NCI-H1048 (cell line): Measurements from ENCODE around the gene KMT2C.

ENCODE experiments used
- DNase-seq: peaks from one replicate; lab custom pipeline; 2025; lab: John Stamatoyannopoulos, UW

The KMT2C gene

DNA sequence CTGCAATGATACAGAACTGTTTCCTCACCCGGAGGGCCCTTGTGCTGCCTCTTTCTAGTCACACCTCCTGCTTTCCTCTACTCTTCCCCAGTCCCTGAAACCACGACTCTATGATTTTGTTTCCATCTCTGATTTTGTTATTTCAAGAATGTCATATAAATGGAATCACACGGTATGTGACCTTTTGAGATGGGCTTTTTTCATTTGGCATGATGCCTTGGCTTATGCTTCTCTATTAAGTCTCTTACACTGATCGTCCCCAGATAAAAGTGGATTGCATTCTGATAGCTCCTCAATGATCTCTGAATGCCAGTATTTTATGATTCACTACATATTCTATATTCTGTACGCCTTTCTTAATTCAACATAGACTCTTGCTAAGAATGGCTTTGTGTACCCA is 332.1 kb downstream of the KMT2C start:
- DNase-seq, result no peak

DNA sequence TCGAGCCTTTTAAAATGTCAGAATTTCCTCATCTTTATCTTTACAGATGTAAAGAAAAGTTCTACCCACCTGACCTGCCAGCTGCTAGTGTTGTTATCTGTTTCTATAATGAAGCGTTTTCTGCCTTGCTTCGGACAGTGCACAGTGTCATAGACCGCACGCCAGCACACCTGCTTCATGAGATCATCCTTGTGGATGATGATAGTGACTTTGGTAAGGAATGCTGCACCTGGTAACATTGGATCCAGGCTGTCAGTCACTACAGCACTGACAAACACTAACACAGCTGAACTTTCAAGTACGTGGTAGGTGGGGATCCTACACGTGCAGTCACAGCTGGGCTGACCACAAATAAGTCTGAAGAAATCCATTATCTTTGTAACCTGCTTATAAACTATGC is 332.7 kb downstream of the KMT2C start:
- no peak for DNase-seq

DNA sequence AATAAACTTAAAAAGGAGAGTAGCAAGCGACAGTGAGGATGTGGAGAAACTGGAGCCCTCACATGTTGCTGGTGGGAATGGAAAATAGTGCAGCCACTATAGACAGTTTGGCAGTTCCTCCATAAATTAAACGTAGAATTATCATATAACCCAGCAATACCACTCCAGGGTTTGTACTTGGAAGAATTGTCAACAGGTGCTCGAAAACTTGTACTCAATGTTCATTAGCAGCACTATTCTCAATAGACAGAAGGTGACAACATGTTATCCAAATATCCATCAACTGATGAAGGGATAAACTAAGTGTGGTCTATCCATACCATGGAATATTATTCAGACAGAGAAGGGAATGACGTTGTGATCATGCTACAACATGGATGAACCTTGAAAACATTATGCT is 338.5 kb downstream of the KMT2C start:
- no peak for DNase-seq

DNA sequence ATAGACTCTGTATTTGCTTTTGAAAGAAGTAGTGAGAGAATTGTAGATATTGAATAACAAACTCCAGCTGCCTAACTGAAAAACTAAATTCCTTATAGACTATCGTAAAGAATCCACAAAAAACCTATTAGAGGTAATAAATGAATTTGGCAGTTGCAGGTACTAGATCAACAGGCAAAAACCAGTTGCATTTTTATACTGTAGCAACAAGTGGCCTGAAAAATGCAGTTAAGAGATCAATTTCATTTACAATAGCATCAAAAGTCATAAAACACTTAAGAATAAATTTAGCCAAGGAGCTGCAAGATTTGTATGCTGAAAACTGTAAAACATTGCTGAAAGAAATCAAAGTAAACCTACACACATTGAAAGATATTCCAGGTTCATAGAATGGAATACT is 340.0 kb downstream of the KMT2C start:
- DNase-seq, result no peak

DNA sequence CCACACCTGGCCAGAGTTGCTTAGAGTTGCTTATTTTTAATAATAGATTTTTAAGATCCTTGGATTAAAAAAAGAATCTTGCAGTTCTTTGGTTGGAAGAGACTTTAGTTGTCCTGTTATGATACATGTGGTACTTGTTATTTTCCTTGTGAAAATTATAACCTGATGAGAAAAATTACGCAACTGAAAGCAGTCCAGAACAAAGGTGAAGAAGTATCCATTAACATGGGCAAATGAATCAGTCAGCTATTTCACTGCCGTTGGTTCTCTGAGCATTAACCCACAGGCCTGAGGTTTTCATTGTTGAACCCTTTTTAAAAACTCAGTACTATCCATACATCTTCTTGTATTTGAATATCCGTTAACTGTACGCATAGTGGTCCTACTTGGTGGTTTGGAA is 342.1 kb downstream of the KMT2C start:
- DNase-seq, result no peak

DNA sequence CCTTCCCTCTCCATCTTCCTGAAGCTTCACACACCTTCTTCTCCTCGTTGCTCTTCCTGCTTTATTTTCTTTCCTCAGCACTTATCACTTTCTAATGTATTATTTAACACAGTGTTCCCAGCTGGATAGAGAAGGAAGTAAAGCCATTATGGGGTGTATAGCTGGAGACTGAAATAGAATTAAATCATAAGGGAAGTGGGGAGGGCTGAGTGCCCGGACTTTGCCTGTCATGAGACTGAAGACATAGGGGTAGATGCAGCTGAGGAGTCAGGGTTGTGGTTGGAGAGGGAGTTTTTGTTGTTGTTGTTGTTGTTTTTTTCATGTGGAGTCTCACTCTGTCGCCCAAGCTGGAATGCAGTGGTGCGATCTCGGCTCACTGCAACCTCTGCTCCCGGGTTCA is 345.1 kb downstream of the KMT2C start:
- no peak for DNase-seq

DNA sequence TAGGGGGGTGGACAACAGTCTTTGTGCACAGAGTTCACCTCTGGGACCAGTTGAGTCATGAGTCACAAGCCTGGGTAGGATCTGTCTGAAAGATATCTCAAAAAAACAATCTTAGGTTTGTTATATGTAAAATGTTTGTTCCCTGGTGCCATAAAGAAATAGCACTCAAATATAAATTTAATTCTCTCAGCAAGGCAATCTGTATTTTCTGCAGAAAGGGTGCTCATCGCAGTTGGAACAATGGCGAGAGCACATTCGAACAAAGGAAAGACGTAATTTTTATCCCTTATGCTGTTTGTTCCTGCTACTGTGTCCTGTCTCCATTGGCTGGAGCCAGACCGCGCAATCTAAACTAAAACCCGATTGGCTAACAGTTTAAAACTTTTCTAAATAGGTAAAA is 346.6 kb downstream of the KMT2C start:
- no peak for DNase-seq

DNA sequence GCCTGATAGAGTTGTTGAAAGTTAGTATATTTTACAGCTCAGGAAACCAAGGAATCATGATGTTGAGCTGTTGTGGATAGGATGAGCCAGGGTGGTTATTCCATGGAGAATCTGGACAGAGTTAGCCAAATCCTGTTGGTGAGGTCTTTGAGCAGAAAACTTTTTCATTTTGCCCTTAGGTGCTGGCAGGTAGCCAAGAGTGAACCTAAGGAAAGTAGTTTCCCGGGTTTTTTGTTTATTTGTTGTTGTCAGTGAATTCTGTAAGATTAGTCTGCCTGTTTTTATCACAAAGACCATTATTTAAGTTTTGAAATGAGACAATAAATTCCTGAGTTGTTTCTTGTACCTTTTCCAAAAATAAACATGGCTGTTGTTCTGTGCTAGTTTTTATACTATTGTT is 349.3 kb downstream of the KMT2C start:
- DNase-seq, result no peak

DNA sequence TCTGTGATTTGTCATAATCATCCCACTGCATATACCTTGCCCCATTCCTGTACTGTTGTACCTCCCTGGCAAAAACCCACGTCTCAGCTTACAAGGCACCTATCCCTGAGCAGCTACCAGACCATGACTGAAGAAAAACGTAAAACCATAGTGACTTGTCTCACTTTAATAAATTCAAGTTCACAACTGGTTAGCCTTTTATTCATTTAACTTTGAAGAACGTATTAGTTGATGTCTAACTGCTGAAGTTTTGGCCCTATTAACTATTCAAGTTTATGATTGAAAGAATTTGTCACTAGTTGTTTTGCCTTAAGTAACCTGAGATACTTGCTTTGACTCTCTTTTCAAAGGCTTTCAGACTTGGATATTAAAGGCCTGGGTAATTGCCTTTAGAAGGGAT is 350.7 kb downstream of the KMT2C start:
- no peak for DNase-seq
